Panc1 (cell line): ENCODE results near the gene SLC25A12. TPM values are rescaled to one million over a fixed set of nuclear protein-coding genes. Genes with fewer than 3 reads are reported as not detected.

Experiments used
- ATAC-seq: fragments of 200-7000 bp; cut with Tn5 transposase; 2 replicates; pipeline ENCODE4 v1.9.1; 2020; ENCODE audit warnings: mild to moderate bottlenecking, moderate library complexity
- BruUV-seq: library from RNA; stranded (reverse); fragments of 400-500 nt; replicated peaks from 2 replicates; lab custom pipeline; 2021; lab: Mats Ljungman, UMichigan
- CTCF ChIA-PET: fragments of 300-600 bp; sonication (Branson Sonifier 250); formaldehyde crosslinking; loops from one replicate; lab custom pipeline; 2022; ENCODE audit warnings: antibody characterized with exemption; lab: Charles Lee
- POLR2A ChIA-PET: fragments of 300-600 bp; sonication (Branson Sonifier 250); formaldehyde crosslinking; loops from one replicate; lab custom pipeline; 2022; ENCODE audit warnings: antibody characterized with exemption; lab: Charles Lee
- DNase-seq: peaks from one replicate; pipeline ENCODE4 v3.0.0-alpha.2; 2010; ENCODE audit warnings: low read depth, low spot score
- H3K27ac ChIP-seq: 2 replicates; pipeline ENCODE4 v1.5.1; 2011; ENCODE audit warnings: mild to moderate bottlenecking, low read length, inconsistent platforms
- H3K27me3 ChIP-seq: fragments of 200-500 bp; sonication (Bioruptor generic); 2 replicates; pipeline ENCODE4 v1.6.0; 2014; ENCODE audit warnings: low read length, inconsistent platforms; ENCODE audit not compliant: control insufficient read depth, insufficient read depth
- H3K36me3 ChIP-seq: fragments of 200-500 bp; sonication (Bioruptor generic); 2 replicates; pipeline ENCODE4 v1.5.1; 2014; ENCODE audit warnings: inconsistent platforms, mild to moderate bottlenecking, low read length, moderate library complexity; ENCODE audit not compliant: control insufficient read depth, insufficient read depth
- H3K4me1 ChIP-seq: 2 replicates; pipeline ENCODE4 v1.5.1; 2011; ENCODE audit warnings: inconsistent platforms, mild to moderate bottlenecking, low read length, moderate library complexity; ENCODE audit not compliant: control insufficient read depth, insufficient read depth
- H3K4me3 ChIP-seq, 2 experiments: 2 replicates each; pipeline ENCODE4 v1.5.1; 2011 to 2012; ENCODE audit warnings: low read depth in 2 of 2, low read length in 2 of 2, mild to moderate bottlenecking in 2 of 2, inconsistent platforms in 1 of 2, moderate library complexity in 1 of 2
- H3K9me3 ChIP-seq: fragments of 200-500 bp; sonication (Bioruptor generic); 2 replicates; pipeline ENCODE4 v1.5.1; 2014; ENCODE audit warnings: low read depth, mild to moderate bottlenecking, inconsistent platforms, low read length, moderate library complexity; ENCODE audit not compliant: control insufficient read depth, insufficient read depth
- CTCF ChIP-seq: fragments of 450-650 bp; IDR thresholded peaks from 2 replicates; pipeline ENCODE4 v1.5.1; 2017; ENCODE audit warnings: mild to moderate bottlenecking
- POLR2AphosphoS5 ChIP-seq: IDR thresholded peaks from 2 replicates; pipeline ENCODE4 v1.6.1; 2012; ENCODE audit warnings: mild to moderate bottlenecking, low read depth, low read length, moderate library complexity
- REST ChIP-seq, 2 experiments: IDR thresholded peaks; 2 replicates each; pipeline ENCODE4 v1.6.1; 2011 to 2012; ENCODE audit warnings: low read depth in 2 of 2, control low read depth in 1 of 2, low read length in 1 of 2, mild to moderate bottlenecking in 1 of 2, moderate library complexity in 1 of 2; ENCODE audit not compliant: insufficient read depth in 1 of 2
- SIN3A ChIP-seq: IDR thresholded peaks from 2 replicates; pipeline ENCODE4 v1.6.1; 2012; ENCODE audit warnings: low read depth, mild to moderate bottlenecking, low read length, moderate library complexity, borderline replicate concordance; ENCODE audit not compliant: insufficient read depth
- TCF7L2 ChIP-seq: IDR thresholded peaks from 2 replicates; pipeline ENCODE4 v1.6.1; 2011; ENCODE audit warnings: mild to moderate bottlenecking, low read depth, low read length, inconsistent platforms
- in situ Hi-C: cut with HindIII; loops from 2 replicates; pipeline ENCODE4 v1.10.0; 2016; ENCODE audit warnings: low sequenced_read_pairs, low pct_unique_long_range_greater_than_20kb
- intact Hi-C: fragments of 100-400 bp; cut with micrococcal nuclease; formaldehyde crosslinking; loops from one replicate; pipeline ENCODE4 v1.10.0; 2022; ENCODE audit not compliant: unreplicated experiment
- total RNA-seq: library from RNA; stranded (reverse); gene quantifications from one replicate; pipeline ENCODE4 v1.2.1, GENCODE V29; 2021; ENCODE audit not compliant: unreplicated experiment

The SLC25A12 gene
- total RNA-seq, 1 experiment from 2014 or later = 17.8 TPM

- CTCF ChIA-PET = no interaction called here
- intact Hi-C loops (no loop called here), in situ Hi-C loops (no loop called here)
- peaks cover 25% of the 10 kb centered on the region for H3K36me3 ChIP-seq
- no peak overlapping the region for H3K4me3 ChIP-seq
- H3K9me3 ChIP-seq = no peaks in the 10 kb centered on the region
- POLR2A ChIA-PET = no interaction called here
- DNase-seq = no peak
- H3K27me3 ChIP-seq = no peaks in the 10 kb centered on the region
- no peak for TF ChIP-seq REST (IDR thresholded peaks at IDR 0.05; ENCODE audit: insufficient read depth in 1 of 2, low read depth in 2 of 2, low read length in 1 of 2)
- TF ChIP-seq TCF7L2 = no peak
- TF ChIP-seq CTCF = no peak
- TF ChIP-seq SIN3A = no peak
- no peak for TF ChIP-seq POLR2AphosphoS5
- H3K27ac ChIP-seq = no peak overlapping the region
- BruUV-seq = no TSS peak
- ATAC-seq = no peak
- no peaks in the 10 kb centered on the region for H3K4me1 ChIP-seq
Observed at GRCh38 chr2:171742760-171743159, 151.3 kb downstream of the SLC25A12 start.

GRCh38 chr2:171741189-171741588 lies 152.9 kb downstream of the SLC25A12 start:
- Histone ChIP-seq H3K4me3 (no peak overlapping the region), H3K27me3 (no peaks in the 10 kb centered on the region), H3K9me3 (no peaks in the 10 kb centered on the region), H3K4me1 (no peaks in the 10 kb centered on the region), H3K36me3 (peaks cover 21% of the 10 kb centered on the region), H3K27ac (no peak overlapping the region)
- TF ChIP-seq TCF7L2 (no peak), CTCF (no peak), POLR2AphosphoS5 (no peak), REST (IDR thresholded peaks at IDR 0.05; ENCODE audit: insufficient read depth in 1 of 2, low read depth in 2 of 2, low read length in 1 of 2) (no peak), SIN3A (no peak)
- ChIA-PET CTCF (interaction anchor here (0.7 kb wide), 1 partner anchor 166 kb away, joined by 5 read pairs; no protein-coding TSS in a partner anchor), POLR2A (no interaction called here)
- no TSS peak for BruUV-seq
- DNase-seq (no peak), ATAC-seq (no peak)
- in situ Hi-C loops (no loop called here), intact Hi-C loops (no loop called here)
